Measurements from ENCODE around the gene ANXA6. TPM values are rescaled to one million over a fixed set of nuclear protein-coding genes. Genes with fewer than 3 reads are reported as not detected.

The ANXA6 gene
- total RNA-seq, 1 experiment from 2014 or later, result 507 TPM

DNA sequence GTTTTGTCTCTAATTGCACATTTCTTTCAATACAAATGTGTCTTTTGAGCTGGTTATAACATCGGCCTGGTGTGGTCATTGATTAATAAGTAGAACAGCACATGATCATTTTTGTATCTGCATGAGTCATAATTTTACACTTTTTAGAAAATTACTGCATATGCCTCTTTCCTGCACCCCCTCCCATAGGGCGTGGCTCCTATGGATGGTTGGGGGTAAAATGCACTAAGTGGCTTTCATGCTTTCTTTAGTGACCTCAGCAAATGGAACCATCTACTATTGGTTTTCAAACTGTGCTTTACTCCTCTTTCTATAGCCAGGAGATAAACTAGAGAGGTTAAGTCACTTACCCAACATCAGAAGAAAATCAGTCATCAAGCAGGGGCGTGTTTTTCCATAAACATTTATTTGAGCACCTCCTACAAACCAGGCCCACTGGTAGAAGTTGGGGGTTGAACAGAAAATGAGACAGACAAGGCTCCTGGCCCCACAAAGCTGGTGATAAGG, 3.8 kb downstream of the ANXA6 start:
- no peak for DNase-seq (ENCODE audit: low spot score)

DNA sequence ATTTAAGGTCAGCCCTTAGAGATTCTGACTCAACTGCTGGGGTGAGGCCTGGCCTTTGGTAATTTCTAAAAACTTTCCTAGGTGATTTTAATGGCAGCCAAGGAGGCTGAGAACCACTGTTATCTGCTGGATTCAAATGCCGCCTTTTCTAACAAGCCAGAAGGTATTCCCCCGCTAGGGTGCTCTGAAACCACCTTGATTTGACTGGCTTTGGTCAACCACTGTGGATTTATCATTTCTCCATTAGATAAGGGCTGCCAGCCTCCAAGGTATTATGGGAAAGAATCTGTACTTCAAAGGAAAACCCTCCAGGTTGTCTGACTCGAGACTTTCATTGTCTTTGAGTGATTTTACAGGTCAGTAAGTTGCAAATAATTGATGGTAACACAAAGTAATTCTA, 4.3 kb downstream of the ANXA6 start:
- DNase-seq (ENCODE audit: low spot score), result no peak

DNA sequence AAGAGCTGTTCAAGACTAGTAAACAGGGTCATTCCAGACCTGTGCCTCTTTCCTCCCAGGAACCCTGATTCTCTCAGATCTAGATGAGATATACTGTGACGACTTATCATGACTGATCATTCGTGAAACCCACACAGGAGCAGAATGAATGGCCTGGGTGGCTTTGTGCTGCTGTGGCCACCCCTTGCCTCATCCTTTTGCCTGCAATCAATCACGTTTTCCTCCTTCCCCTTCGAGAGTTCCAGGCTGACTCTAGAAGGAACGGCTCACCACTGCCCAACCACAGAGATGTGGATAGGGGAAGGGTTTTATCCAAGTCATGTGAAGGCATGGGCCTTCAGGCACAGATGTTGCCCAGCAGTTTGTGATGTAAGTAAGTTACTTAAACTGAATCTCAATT, 5.8 kb downstream of the ANXA6 start:
- DNase-seq (ENCODE audit: low spot score), result no peak

DNA sequence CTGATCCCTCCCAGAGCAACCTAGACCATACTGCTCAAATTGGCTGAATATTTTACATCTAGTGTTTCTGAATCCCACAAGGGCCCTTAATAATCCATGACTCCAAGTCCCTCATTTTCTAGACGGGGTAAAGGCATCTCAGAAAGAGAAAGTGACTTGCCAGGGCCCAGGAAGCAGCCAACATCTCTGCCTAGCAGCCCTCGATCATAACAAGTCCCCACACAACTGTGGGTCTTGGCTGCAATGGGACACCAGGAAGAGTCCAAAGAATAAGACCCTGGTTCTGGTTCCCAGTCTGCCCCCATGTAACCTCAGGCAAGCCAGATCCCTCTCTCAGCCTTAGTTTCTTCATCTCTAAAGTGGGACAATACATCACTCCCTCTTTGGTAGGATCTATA, 6.3 kb downstream of the ANXA6 start:
- DNase-seq (ENCODE audit: low spot score), result no peak

DNA sequence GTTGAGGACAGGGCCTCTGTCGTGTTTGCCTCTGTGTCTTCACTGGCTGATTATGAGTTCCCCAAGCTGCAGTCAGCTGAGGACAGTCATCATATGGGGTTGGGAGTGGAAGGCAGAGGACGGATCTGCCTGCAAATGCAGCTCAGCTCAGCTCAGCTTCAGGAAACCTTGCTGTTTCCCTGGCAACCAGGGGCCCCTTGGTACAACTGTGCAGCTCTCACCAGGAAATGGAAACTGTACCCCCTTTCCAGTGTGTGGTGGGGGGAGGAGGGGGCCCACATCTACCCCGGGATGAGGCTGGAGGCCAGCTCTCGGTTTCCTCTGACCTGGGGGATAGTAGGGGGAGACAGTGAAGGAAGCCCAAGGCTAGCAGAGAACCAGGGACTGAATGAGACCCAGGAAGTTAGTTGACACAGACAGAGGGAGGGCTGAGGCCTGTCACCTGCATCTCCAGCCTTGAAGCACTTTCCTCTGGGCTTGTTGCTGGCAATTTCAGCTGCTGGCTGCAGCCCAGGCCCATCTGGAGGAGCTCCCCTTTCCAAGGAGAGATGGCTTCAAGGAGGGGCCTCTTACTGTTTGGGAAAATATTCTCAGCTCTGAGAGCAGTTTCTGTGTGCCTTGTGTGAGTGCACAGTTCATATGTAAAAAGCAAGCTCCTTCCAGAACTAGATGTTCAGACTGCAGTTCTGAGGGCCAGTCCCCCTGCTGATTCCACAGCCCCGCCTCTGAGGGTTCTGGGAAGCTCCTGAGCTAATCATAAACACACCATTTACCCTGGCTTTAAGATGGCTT, 6.9 kb downstream of the ANXA6 start:
- DNase-seq (ENCODE audit: low spot score), result no peak

DNA sequence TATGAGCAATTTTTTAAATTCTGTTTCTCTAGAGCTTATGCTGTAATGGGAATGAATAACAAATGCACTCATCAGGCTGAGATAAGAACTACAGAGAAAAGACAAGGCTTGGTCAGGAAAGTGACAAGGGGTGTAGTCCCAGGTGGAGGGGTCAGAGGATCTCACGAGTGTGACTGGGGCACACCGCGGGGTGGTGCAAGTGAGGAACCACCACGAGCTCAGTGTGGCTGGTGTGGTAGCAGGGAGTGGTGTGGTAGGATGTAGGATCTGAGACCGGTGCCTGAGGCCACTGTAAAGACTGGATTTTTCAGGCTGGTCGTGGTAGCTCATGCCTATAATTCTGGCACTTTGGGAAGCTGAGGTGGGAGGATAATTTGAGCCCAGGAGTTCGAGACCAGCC, 9.0 kb downstream of the ANXA6 start:
- DNase-seq (ENCODE audit: low spot score), result no peak

DNA sequence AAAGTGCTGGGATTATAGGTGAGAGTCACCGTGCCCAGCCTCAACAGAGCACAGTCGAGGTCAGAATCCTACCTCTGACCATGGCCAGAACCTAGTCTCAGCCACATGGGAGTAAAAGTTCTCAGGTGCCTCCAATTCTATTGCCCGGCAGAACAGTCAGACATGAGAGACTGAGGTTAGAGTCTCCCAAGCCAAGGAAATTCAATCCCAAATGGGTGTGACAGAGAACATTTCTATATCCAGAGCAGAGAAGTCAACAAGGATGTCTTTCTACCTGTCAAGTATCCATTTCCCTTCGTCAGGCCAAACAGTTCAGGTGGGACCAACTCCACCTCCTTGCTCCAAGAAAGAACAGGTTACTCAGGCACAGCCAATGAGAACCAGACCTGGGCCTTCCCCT, 10.5 kb downstream of the ANXA6 start:
- DNase-seq (ENCODE audit: low spot score), result no peak

DNA sequence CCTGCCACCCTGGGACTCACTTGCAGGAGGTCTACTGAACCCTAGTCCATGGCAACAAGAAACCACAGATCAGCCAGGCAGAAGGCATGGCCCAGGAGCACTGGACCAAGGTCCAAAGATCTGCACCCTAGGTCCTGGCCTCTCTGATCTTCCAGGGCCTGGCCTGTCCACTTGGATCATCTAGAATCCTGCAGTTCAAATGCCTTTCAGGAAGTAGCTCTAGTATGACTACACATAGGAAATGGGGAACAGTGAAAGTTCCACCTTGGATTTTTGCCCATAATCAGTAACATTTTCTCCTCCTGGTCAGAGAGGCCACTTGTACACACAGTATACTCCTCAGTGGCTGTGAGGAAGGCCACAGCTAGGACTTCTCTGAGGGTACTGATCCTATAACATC, 11.5 kb downstream of the ANXA6 start:
- DNase-seq (ENCODE audit: low spot score), result no peak

DNA sequence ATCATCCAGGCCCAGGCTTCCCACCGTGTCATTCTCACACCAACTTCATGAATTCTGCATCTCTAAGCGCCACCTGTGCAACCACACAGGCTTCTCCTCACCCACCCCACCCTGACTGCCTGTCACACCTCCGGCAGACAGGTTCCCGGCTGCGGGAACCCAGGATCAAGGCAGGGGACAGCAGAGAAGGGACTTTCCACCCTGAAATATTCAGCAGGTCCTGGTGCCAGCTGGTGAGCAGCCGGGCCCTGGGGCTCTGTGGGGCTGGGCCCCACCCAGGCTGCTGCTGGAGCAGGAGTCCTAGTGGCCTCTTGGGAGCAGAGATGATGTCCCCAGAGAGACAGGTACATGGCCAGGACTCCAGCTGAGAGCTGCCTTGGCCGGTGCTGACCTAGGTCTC, 12.7 kb downstream of the ANXA6 start:
- DNase-seq (ENCODE audit: low spot score), result no peak

DNA sequence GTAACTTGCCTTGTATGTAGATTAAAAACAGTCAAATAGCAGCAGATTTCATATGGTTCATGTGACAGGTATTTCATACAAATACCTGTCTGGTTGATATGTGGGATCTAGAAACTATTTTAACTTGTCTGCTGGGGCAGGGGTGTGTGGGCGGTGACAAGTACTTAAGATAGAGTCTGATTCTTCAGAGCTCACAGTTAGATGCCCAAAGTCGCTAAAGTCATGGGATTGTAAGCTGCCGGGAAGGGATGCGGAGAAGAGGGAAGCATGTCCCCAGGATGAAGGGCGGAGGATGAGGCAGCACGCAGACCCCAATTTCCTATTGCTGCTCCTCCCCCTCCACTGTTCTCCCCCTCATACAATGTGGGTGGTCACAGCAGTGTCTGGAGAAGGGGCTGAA, 13.3 kb downstream of the ANXA6 start:
- DNase-seq (ENCODE audit: low spot score), result no peak

DNA sequence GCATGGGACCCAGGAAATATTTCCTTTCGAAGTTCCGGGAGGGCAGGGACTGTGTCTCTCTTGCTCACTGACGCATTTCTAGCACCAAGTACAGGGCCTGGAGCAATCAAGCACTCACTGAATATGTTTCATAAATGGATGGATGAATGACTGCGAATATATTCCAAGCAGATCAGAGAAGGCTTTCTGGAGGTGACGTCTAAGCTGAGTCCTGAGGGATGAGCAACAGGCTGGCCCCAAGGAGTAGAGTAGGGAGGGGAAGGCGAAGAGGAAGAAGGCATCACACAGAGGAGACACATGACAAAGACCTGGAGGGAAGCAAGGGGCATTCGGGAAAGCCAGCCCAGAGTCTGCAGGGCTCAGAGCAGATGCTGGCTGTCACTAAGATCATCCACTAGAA, 13.9 kb downstream of the ANXA6 start:
- no peak for DNase-seq (ENCODE audit: low spot score)

DNA sequence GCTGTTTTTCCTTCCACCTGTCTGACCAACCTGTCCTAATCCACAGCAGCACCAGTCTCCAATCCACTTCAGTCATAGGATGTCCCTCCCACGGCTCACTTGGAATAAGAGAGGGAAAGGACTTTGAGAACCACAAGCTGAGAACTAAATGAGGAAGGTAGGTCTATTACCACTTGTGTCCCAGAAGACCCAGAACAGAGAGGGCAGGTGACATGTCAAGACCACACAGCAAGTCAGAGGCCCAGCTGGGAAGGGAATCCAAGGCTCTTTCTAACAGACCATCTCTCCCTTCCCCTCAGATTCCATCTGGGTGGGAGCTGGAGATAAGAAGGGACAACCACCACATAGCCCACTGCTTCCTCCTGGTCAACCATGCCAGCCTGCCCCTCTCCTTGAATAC, 14.6 kb downstream of the ANXA6 start:
- no peak for DNase-seq (ENCODE audit: low spot score)

DNA sequence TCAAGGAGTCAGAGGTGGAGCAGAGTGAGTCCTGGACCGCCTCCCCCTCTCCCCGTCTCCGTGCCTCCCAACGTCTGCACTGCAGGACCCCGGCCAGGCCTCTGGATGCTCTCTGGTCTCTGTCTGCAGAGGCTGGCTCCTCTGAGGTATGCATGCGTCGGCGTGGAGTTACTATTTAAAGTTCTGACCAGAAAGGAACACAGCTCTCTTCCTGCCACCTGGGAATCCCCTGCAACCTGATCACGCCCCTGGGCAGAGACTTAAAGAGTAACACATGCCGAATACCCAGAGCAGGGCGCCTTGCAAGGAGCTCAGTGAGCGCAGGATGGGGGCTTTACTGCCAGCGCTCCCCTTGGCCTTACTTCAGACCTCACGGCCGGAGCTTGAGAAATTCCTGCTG, 16.0 kb downstream of the ANXA6 start:
- peak; percentile 50 for DNase-seq (ENCODE audit: low spot score)

DNA sequence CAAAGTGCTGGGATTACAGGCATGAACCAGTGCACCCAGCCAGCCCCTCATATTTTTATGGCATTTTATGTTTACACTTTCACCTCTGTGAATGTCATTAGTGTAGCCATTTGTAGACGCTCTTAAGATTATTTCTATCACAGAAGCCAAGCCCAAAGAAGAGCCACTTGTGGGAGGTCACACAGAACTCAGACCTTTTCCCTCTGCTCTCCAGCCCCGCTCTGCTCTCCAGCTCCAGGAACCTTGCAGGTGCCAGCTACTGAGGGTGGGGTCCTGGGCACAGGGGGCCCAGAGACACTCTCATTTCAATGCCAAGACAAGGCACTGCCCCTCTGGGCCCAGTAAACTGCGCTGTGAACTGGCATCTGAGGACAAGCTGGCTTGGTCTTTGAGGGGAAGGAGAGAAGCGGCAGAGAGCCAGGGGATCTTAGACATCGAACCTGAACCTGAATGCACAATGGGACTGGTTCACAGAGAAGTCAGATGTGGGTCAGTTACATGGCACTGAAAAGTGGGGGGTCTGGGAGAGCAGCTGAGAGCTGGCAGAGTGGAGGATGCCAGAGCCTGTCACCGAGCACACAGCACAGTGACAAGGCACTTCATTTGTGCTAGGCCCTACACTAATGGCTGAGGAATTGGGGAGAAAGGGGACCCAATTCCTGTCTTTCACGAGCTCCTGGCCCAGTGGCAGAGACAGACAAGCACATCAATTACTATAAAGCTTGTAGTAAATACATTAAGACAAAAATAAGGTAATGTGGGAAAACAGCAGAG, 16.7 kb downstream of the ANXA6 start:
- DNase-seq (ENCODE audit: low spot score), result no peak

DNA sequence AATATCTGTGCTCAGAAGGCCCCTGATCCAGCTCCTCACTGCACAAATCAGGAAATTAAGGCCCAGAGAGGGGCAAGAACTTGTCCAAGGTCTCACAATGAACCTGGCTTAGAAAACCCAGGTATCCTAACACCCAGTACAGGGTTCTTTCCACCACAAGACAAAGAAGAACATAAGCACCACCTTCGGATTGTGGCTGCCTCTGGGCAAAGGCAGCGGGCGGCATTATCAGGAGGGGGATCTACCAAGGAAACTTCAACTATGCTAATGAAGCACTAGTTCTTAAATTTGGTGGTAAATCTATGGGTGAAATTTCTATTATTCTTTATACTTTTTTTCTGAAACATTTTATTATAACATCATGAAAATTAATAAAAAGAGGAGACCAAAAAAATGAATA, 17.9 kb downstream of the ANXA6 start:
- no peak for DNase-seq (ENCODE audit: low spot score)

DNA sequence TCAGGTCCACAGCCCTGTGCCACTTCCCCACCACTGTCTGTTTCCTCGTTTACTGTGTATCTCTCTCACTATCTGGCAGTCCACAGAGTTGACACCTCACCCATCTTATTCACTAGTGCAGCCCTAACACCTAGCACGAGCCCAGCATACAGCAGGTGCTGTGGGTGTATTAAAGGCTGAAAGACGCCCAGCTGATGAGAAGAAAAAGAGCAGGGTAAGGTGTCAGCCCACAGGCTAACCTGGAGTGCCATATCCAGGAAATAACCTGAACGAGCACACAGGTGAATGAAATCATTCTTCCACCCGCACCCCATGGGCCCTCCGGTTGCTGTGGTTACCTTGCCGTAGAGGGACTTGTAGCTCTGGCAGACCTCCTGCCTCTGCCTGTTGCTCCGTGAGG, 18.6 kb downstream of the ANXA6 start:
- no peak for DNase-seq (ENCODE audit: low spot score)

DNA sequence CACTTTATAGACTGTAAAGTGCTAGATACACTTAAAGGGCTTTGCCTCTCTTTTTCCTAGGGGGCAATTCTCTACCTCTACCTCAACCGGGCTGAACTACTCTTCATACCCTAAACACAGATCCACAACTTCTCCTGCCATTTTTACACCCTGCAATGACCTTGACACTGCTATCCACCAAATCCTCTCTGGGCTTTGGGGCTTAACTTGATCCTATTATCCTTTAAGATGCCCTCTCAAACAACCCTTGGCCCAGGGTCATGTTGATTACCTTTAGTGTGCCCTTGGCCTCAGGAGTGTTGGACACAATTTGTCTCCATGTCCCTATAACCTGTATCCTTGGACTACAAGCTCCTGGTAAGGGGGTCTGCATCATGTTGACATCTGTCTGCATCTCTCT, 19.5 kb downstream of the ANXA6 start:
- DNase-seq (ENCODE audit: low spot score), result no peak

DNA sequence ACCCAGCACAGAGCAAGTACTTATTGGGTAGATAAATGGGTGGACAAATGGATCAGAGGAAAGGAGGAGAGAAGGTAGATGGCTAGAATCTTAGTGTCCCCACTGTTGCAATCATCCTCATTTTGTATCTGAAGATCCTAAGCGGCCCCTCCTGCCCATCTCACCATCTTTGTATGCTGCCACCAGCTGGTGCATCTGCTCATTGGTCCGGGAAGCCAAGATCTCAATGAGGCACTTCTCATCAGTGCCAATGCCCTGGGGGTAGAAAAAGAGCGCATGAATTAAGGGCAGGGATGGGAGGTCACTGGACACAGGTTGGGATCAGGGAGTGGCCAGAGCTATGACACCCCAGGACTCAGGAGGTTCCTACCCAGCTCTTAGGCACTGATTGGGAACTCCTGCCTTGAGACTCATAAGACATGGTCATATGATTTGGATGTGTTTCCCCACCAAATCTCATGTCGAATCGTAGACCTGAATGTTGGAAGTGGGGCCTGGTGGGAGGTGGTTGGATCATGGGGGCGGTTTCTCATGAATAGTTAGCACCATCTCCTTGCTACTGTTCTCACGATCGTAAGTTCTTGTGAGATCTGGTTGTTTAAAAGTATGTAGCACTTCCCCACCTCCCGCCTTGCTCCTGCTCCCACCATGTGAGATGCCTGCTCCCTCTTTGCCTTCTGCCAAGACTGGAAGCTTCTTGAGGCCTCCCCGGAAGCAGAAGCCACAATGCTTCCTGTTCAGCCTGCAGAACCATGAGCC, 20.3 kb downstream of the ANXA6 start:
- no peak for DNase-seq (ENCODE audit: low spot score)

DNA sequence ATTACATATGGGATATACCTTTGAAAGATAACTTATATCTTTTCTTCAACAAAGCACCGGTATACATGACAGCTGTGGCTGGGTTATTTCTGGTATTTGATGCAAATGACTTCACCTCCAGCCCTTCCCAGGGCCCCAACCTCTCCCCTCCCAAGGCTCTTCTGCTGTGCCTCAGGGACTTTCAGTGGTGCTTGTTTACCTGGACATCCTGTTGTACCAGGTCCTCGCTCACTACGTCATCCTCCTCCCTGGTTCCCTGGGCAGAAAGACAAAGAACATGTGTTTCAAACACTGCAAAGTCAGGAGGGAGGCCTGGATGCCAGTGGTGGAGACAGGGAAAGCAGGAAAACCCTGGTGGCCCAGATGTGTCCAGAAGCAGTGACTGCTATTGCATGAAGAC, 23.4 kb downstream of the ANXA6 start:
- no peak for DNase-seq (ENCODE audit: low spot score)

DNA sequence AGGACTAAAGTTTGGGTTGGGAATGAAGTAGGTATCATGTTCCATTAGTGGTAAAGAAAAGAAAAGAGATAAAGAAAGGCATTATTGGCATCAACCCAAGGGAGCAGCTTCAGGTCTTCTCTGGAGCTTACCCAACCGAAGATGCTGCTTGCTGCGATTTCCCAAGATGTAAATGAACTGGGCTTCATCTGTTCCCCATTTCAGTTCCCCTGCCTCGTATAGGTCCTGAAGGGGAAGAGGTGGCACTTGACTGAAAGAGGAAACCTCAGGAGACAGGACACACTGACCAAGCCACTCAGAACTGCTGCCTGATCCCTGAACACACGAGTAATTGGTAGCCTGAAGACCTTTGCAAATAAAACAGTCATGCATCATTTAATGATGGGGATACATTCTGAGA, 24.6 kb downstream of the ANXA6 start:
- no peak for DNase-seq (ENCODE audit: low spot score)

DNA sequence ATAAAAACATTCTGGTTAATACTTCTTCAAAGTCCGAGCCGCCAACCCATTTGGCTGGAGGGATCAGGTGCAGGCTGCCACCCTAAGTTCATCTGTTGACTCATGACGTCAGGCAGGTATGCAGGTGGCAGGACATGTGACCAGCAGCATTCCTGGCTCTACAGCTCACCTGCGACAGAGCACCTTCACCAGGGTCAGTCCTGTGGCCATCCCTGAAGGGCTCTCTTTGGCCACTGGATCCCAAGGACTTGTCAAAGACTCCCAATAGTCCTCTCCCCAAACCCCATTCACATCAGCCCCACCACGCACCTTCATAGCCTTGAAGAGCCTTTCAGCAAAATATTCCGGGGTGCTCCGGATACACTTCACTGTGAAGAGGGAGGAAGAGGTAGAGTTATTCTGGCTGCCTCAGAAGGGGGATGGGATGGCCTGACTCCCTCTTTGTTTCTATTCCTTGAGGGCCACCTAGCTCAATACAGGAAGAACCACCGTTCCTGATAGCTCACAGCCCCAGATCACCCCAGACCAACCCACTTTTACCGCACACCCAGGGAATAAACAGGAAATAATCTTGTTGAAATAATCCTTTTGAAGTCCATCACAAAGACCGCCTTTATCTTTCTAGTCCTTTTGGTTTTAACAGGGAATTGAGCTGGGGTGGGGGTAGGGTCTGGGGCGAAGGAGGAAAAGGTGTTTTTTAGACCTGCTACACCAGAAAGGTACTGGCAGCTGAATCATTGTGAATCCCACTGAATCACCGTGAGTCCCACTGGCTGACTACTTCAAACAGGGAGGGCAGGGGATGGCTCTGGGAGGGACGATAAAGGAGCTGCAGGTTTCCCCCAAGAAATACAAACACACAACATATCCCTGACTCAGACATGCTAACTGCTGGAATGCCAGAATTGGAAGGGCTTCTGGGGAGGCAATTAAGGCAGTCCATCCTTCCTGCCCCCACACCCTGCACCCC, 26.4 kb downstream of the ANXA6 start:
- DNase-seq (ENCODE audit: low spot score), result no peak
